SK-N-MC (cell line): Measurements from ENCODE around the gene VWC2.

Source experiments
- EZH2 ChIP-seq: fragments of 200-600 bp; sonication (generic); IDR thresholded peaks from one replicate; pipeline ENCODE4 v1.6.1; 2017; ENCODE audit warnings: antibody characterized with exemption
- POLR2AphosphoS5 ChIP-seq: IDR thresholded peaks from 2 replicates; pipeline ENCODE4 v1.6.1; 2012; ENCODE audit warnings: mild to moderate bottlenecking, low read depth, low read length, borderline replicate concordance

GRCh38 chr7:49787980-49788379 lies 14.5 kb downstream of the VWC2 start:
- no peak for TF ChIP-seq EZH2
- TF ChIP-seq POLR2AphosphoS5 = no peak
